Activated effector memory CD4-positive, alpha-beta T cell treated with Interleukin-2 at 50 U/mL for 16 hours (primary cell): ENCODE measurements around the gene APOBEC3B.
"Not testable (repeated sequence)": the region's sequence is repeated elsewhere in the genome, so short reads cannot be mapped to it uniquely, and the experiment has no call there.

Source experiments
- DNase-seq: peaks from one replicate; pipeline ENCODE4 v3.0.0-alpha.2; 2020

Gene APOBEC3B

GRCh38 chr22:38952281-38952993, 29.7 kb upstream of the APOBEC3B start:
- no peak for DNase-seq

- no peak for DNase-seq
Observed at GRCh38 chr22:38953091-38953490, 29.1 kb upstream of the APOBEC3B start.

GRCh38 chr22:38953577-38954413, 28.4 kb upstream of the APOBEC3B start:
- no peak for DNase-seq

- DNase-seq: no peak
Observed at GRCh38 chr22:38954414-38955043, 27.6 kb upstream of the APOBEC3B start.

- DNase-seq: no peak
Observed at GRCh38 chr22:38955250-38955905, 26.8 kb upstream of the APOBEC3B start.

GRCh38 chr22:38955926-38956325, 26.2 kb upstream of the APOBEC3B start:
- DNase-seq: no peak

- DNase-seq: no peak
Observed at GRCh38 chr22:38956551-38956950, 25.6 kb upstream of the APOBEC3B start.

- DNase-seq: no peak
Observed at GRCh38 chr22:38957046-38957770, 24.9 kb upstream of the APOBEC3B start, which contains the start of gene APOBEC3A. APOBEC3A (plus strand) TSS chr22:38957609; CDS start chr22:38957692, 83 bp downstream.

GRCh38 chr22:38957808-38958650, 24.1 kb upstream of the APOBEC3B start:
- no peak for DNase-seq

GRCh38 chr22:38958651-38958943, 23.6 kb upstream of the APOBEC3B start:
- not testable (repeated sequence) for DNase-seq

GRCh38 chr22:38959590-38959989, 22.6 kb upstream of the APOBEC3B start:
- DNase-seq: no peak

- DNase-seq: not testable (repeated sequence)
Observed at GRCh38 chr22:38960673-38961072, 21.5 kb upstream of the APOBEC3B start.

GRCh38 chr22:38963291-38963738, 18.8 kb upstream of the APOBEC3B start:
- DNase-seq: not testable (repeated sequence)

- DNase-seq: no peak
Observed at GRCh38 chr22:38963872-38964271, 18.3 kb upstream of the APOBEC3B start.

- no peak for DNase-seq
Observed at GRCh38 chr22:38964306-38964705, 17.8 kb upstream of the APOBEC3B start.

GRCh38 chr22:38964989-38965388, 17.2 kb upstream of the APOBEC3B start:
- no peak for DNase-seq

- no peak for DNase-seq
Observed at GRCh38 chr22:38965614-38966379, 16.4 kb upstream of the APOBEC3B start.

GRCh38 chr22:38966380-38966702, 15.8 kb upstream of the APOBEC3B start:
- DNase-seq: no peak

- DNase-seq: no peak
Observed at GRCh38 chr22:38966942-38967341, 15.2 kb upstream of the APOBEC3B start.
